HepG2 (cell line): ENCODE results near the gene SLC5A10. TPM values are rescaled to one million over a fixed set of nuclear protein-coding genes. Genes with fewer than 3 reads are reported as not detected.

Experiments used
- ATF1 ChIP-seq: IDR thresholded peaks from 2 replicates; pipeline ENCODE4 v1.6.1; 2016; ENCODE audit warnings: mild to moderate bottlenecking, control low read depth
- CREBL2 ChIP-seq: sonication (generic); formaldehyde crosslinking; IDR thresholded peaks from 2 replicates; pipeline ENCODE4 v1.8.1; 2023; ENCODE audit warnings: missing genetic modification reagents, mild to moderate bottlenecking, borderline replicate concordance
- DNMT3B ChIP-seq: conservative IDR thresholded peaks from 2 replicates; pipeline ENCODE4 v1.6.1; 2016; ENCODE audit warnings: missing biosample characterization, control low read depth
- FOXC1 ChIP-seq: sonication (generic); formaldehyde crosslinking; IDR thresholded peaks from 2 replicates; pipeline ENCODE4 v1.8.0; 2022; ENCODE audit warnings: mild to moderate bottlenecking, missing genetic modification reagents, borderline replicate concordance
- GPBP1L1 ChIP-seq: sonication (generic); formaldehyde crosslinking; IDR thresholded peaks from 2 replicates; pipeline ENCODE4 v1.5.0; 2020; ENCODE audit warnings: mild to moderate bottlenecking, missing genetic modification reagents
- IRX3 ChIP-seq: sonication (generic); formaldehyde crosslinking; IDR thresholded peaks from 2 replicates; pipeline ENCODE4 v1.8.1; 2023; ENCODE audit warnings: mild to moderate bottlenecking, low read depth, missing genetic modification reagents, borderline replicate concordance
- KLF12 ChIP-seq: sonication (generic); formaldehyde crosslinking; IDR thresholded peaks from 2 replicates; pipeline ENCODE4 v1.4.0; 2020; ENCODE audit warnings: missing genetic modification reagents, borderline replicate concordance
- MAZ ChIP-seq, 2 experiments: sonication (generic) in 1 of 2; formaldehyde crosslinking in 1 of 2; IDR thresholded peaks; 2 replicates each; pipeline versions ENCODE4 v1.5.0 to v1.6.1; 2012 to 2020; ENCODE audit warnings: low read depth in 2 of 2, mild to moderate bottlenecking in 2 of 2, borderline replicate concordance in 1 of 2, improper control_type of control experiment in 1 of 2, low read length in 1 of 2, missing genetic modification reagents in 1 of 2, moderate library complexity in 1 of 2
- MNT ChIP-seq: fragments of 450-650 bp; IDR thresholded peaks from 2 replicates; pipeline ENCODE4 v1.6.1; 2016
- NFE2L1 ChIP-seq: sonication (generic); formaldehyde crosslinking; IDR thresholded peaks from 2 replicates; pipeline ENCODE4 v1.4.0; 2020; ENCODE audit warnings: missing genetic modification reagents, mild to moderate bottlenecking, borderline replicate concordance
- PAF1 ChIP-seq: IDR thresholded peaks from 2 replicates; pipeline ENCODE4 v1.6.1; 2016; ENCODE audit warnings: missing genetic modification reagents, missing compliant biosample characterization
- PCBP2 ChIP-seq: fragments of 200-400 bp; formaldehyde crosslinking; optimal IDR thresholded peaks from 2 replicates; pipeline ENCODE3; 2018; ENCODE audit warnings: low read length, low read depth; ENCODE audit not compliant: poor library complexity, severe bottlenecking
- PLSCR1 ChIP-seq: sonication (generic); formaldehyde crosslinking; IDR thresholded peaks from 2 replicates; pipeline ENCODE4 v1.5.0; 2020; ENCODE audit warnings: missing genetic modification reagents, mild to moderate bottlenecking, borderline replicate concordance
- SMARCE1 ChIP-seq: fragments of 450-650 bp; IDR thresholded peaks from 2 replicates; pipeline ENCODE4 v1.6.1; 2017; ENCODE audit warnings: borderline replicate concordance
- SRSF1 ChIP-seq: fragments of 200-400 bp; formaldehyde crosslinking; optimal IDR thresholded peaks from 2 replicates; pipeline ENCODE3; 2017; ENCODE audit warnings: mild to moderate bottlenecking, low read depth, low read length, moderate library complexity
- TEAD2 ChIP-seq: sonication (generic); formaldehyde crosslinking; IDR thresholded peaks from 2 replicates; pipeline ENCODE4 v1.9.0; 2021; ENCODE audit warnings: missing genetic modification reagents
- XBP1 ChIP-seq: sonication (generic); formaldehyde crosslinking; IDR thresholded peaks from 2 replicates; pipeline ENCODE4 v1.5.0; 2020; ENCODE audit warnings: missing genetic modification reagents
- ZNF251 ChIP-seq: sonication (generic); formaldehyde crosslinking; IDR thresholded peaks from 2 replicates; pipeline ENCODE4 v1.9.0; 2021; ENCODE audit warnings: mild to moderate bottlenecking, missing genetic modification reagents
- ZNF263 ChIP-seq: sonication (generic); formaldehyde crosslinking; IDR thresholded peaks from 2 replicates; pipeline ENCODE4 v1.4.0; 2020; ENCODE audit warnings: missing genetic modification reagents
- ZNF326 ChIP-seq: sonication (generic); formaldehyde crosslinking; IDR thresholded peaks from 2 replicates; pipeline ENCODE4 v1.4.0; 2020; ENCODE audit warnings: missing genetic modification reagents, borderline replicate concordance
- ZNF530 ChIP-seq: sonication (generic); formaldehyde crosslinking; IDR thresholded peaks from 2 replicates; pipeline ENCODE4 v1.5.0; 2020; ENCODE audit warnings: low read depth, mild to moderate bottlenecking, missing genetic modification reagents
- ZNF564 ChIP-seq: sonication (generic); formaldehyde crosslinking; IDR thresholded peaks from 2 replicates; pipeline ENCODE4 v1.8.1; 2023; ENCODE audit warnings: mild to moderate bottlenecking, missing genetic modification reagents
- ZNF615 ChIP-seq: sonication (generic); formaldehyde crosslinking; IDR thresholded peaks from 2 replicates; pipeline ENCODE4 v1.5.0; 2020; ENCODE audit warnings: mild to moderate bottlenecking, missing genetic modification reagents, borderline replicate concordance
- ZNF629 ChIP-seq: sonication (generic); formaldehyde crosslinking; conservative IDR thresholded peaks from 2 replicates; pipeline ENCODE4 v1.5.0; 2020; ENCODE audit warnings: missing genetic modification reagents
- ZNF747 ChIP-seq: sonication (generic); formaldehyde crosslinking; IDR thresholded peaks from 2 replicates; pipeline ENCODE4 v1.8.1; 2023; ENCODE audit warnings: missing genetic modification reagents, mild to moderate bottlenecking, borderline replicate concordance
- ZNF75D ChIP-seq: sonication (generic); formaldehyde crosslinking; IDR thresholded peaks from 2 replicates; pipeline ENCODE4 v1.8.1; 2023; ENCODE audit warnings: missing genetic modification reagents, mild to moderate bottlenecking, borderline replicate concordance
- ZNF768 ChIP-seq: sonication (generic); formaldehyde crosslinking; IDR thresholded peaks from 2 replicates; pipeline ENCODE4 v1.4.0; 2020; ENCODE audit warnings: missing genetic modification reagents
- polyA plus RNA-seq, 8 experiments: library from polyadenylated mRNA; depleted of rRNA in 3 of 8; stranded (reverse) in 7 of 8; unstranded in 1 of 8; fragments of >200 nt; fragmentation: Illumina TruSeq in 4 of 8; extraction: Trizol in 4 of 8; gene quantifications; 2 replicates each; pipeline versions ENCODE4 v1.2.1 to v1.2.3, GENCODE V29; 2011 to 2016; ENCODE audit warnings: low read depth in 4 of 8, missing spikeins in 1 of 8, mixed read lengths in 1 of 8; ENCODE audit not compliant: insufficient read depth in 1 of 8
- total RNA-seq, 5 experiments: library from RNA; depleted of rRNA; stranded (reverse); fragments of >200 nt; fragmentation: Illumina TruSeq; extraction: Trizol; gene quantifications; 2 replicates each; pipeline ENCODE4 v1.2.3, GENCODE V29; 2016; ENCODE audit warnings: low read depth in 1 of 5

Gene SLC5A10
- total and polyA plus RNA-seq, 2 of the 13 experiments (the other 11 are each of a cell fraction or from before 2014, with no cell fraction given): 0.05 TPM; not detected in 1

DNA sequence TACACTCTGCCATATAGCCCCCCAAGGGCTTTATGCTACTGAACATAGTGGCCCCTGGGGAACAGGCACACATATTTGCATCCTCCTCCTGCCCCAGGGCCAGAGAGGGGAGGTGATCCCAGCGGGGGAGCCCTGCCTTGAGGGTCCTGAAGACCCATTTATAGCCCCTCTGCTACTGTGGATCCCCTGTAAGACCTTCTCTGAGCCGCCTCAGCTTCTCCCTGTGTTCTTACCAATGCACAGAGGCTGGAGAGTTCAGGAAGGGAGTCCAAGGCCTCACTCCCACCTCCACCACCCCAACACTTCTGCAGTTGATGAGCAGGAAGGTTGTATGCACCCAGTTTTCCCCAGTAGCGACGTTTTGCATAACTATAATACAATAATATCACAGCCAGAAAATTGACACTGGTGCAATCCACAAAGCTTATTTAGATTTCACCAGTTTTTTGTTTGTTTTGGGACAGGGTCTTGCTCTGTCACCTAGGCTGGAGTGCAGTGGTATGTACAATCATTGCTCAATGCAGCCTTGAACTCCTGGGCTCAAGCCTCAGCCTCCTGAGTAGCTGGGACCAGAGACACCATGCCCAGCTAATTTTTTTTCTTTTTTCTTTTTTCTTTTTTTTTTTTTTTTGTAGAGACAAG lies 53.9 kb downstream of the SLC5A10 start (continued):
- TF ChIP-seq ZNF768 (CRISPR knock-in tag) (peak; percentile 85; the same call in 1 of the 2 replicates), PAF1 (CRISPR knock-in tag) (no peak), ZNF75D (CRISPR knock-in tag) (no peak), ZNF326 (CRISPR knock-in tag) (no peak), TEAD2 (CRISPR knock-in tag) (no peak), NFE2L1 (CRISPR knock-in tag) (no peak), IRX3 (CRISPR knock-in tag) (no peak), SMARCE1 (no peak), ZNF629 (CRISPR knock-in tag) (peak; percentile 45; the same call in 1 of the 2 replicates), SRSF1 (no peak), KLF12 (CRISPR knock-in tag) (no peak), MNT (no peak), ZNF251 (CRISPR knock-in tag) (no peak), DNMT3B (no peak), FOXC1 (no peak), PLSCR1 (CRISPR knock-in tag) (no peak), CREBL2 (CRISPR knock-in tag) (no peak), GPBP1L1 (CRISPR knock-in tag) (no peak), XBP1 (CRISPR knock-in tag) (no peak), PCBP2 (no peak), MAZ (IDR thresholded peaks at IDR 0.05; ENCODE audit: borderline replicate concordance, low read depth, low read length) (no peak), MAZ (CRISPR knock-in tag; IDR thresholded peaks at IDR 0.05; ENCODE audit: low read depth) (0 out of 2 replicates have a peak, but pooled peaks have one; percentile 39), ZNF564 (CRISPR knock-in tag) (no peak), ZNF263 (CRISPR knock-in tag) (peak; percentile 57; the same call in 1 of the 2 replicates), ZNF530 (CRISPR knock-in tag) (no peak), ZNF747 (peak; percentile 79; the same call in 1 of the 2 replicates), ATF1 (CRISPR knock-in tag) (no peak), ZNF615 (no peak)
